Measurements from ENCODE around the gene CCR1.

CCR1 gene

DNA sequence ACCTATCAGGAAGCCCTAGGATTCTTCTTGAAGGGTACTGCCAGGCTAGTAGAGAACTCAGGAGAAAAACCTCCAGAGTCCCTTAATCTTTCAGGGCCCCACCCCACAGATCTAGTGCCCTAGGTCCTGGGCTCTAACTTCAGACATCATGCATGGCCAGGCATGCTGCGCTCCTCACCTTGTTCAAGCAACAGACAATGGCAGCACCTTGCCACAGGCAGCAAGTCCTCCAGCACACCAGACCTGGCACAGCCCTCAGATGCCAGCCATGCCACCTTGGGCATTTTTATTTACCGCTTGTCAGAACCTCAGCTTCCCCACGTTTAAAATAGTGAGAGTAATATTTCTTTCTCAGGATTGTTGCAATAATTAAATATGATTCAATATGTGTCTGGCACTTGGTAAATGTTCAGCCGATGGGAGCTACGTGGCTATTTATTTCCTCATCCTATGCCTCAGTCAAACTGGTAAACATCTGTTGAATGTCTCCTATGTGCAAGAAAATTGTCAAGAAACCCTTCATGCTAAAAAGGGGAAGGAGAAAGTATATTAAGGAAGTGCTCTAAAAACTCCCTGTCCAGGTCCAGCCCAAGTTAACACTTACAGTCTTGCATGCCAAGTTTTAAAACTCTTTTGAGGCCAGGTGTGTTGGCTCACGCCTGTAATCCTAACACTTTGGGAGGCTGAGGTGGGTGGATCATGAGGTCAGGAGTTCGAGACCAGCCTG, 14.5 kb upstream of the CCR1 start:
- TF ChIP-seq GATA2 (IDR thresholded peaks at IDR 0.05; ENCODE audit: low read depth, low read length) = no peak
- no peak for TF ChIP-seq GATA3 (IDR thresholded peaks at IDR 0.05; ENCODE audit: low read depth, low read length)

DNA sequence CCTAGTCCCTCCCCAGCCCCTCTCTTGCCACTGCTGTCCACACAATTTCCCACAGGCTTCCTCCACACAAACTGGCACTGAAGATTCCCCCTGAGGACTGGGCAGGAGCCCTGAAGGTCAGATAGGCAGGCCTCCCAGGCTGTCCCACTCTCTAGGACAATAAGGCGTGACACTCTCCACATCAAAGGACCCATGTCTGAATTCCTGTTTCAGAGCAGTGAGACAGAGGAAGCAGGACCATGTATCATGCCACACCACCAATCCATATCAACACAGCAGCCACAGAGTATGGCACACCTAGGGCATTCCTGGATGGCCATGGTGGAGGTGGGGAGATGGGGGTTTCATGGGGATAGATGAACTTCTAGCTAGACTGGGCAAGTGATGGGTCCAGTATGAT, 13.8 kb upstream of the CCR1 start:
- no peak for TF ChIP-seq GATA3 (IDR thresholded peaks at IDR 0.05; ENCODE audit: low read depth, low read length)

DNA sequence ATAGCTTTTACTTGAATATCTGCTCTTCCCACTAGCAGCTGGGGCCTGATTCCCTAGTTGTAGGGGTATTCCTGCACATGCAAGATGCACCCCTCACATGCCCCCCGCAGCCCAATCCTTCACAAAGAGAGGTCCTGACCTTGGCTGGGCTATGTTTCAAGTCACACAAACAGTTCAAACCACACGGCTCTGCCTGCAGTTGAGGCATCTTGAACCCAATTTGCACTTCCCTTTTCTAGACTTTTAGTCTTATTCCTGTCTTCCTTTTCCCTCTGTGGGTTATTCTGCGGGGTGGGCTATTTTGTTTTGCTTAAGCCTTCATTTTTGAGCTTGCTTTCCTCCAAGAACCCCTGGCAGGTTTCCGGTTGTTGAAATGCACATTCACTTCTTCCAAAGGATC, 13.3 kb upstream of the CCR1 start:
- no peak for TF ChIP-seq GATA2 (IDR thresholded peaks at IDR 0.05; ENCODE audit: low read depth, low read length)
- TF ChIP-seq GATA3 (IDR thresholded peaks at IDR 0.05; ENCODE audit: low read depth, low read length) = no peak

DNA sequence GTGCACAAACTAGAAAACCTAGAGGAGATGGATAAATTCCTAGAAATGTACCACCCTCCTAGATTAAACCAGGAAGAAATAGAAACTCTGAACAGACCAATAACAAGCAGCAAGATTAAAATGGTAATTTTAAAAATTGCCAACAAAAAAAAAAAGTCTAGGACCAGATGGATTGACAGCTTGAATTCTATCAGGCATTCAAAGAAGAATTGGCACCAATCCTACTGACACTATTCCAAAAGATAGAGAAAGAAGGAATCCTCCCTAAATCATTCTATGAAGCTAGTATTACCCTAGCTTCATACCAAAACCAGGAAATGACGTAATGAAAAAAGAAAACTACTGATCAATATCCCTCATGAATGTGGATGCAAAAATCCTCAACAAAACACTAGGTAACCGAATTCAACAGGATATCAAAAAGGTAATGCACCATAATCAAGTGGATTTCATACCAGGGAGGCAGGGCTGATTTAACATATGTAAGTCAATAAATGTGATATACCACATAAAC, 10.1 kb upstream of the CCR1 start:
- no peak for TF ChIP-seq GATA2 (IDR thresholded peaks at IDR 0.05; ENCODE audit: low read depth, low read length)
- no peak for TF ChIP-seq GATA3 (IDR thresholded peaks at IDR 0.05; ENCODE audit: low read depth, low read length)

DNA sequence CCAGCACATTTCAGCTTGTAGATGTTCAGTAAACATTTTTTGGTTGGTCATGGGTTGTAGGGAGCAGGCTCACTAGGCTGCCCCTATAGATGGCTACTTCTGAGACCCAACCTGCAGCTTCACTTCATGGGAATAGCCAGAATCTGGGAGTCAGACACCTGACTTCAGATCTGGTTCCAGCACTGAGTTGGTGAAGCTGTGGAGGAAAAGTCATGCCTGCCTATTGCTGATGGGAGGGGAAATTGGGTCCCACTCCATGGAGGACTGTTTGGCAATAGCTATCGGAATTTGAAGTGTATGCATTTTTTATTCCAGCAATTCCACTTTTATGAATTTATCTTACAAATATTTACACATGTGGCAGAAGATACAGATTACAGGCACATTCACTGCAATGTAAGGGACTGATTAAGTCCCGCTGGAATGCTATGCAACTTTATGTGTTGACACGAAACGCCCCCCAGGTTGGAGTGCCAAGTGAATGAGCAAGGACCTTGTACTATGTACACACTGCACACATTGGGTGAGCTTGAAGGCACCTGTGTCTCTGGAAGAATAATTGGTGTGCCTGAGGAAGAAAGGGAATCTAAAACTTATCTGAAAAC, 7.8 kb upstream of the CCR1 start:
- TF ChIP-seq GATA2 (IDR thresholded peaks at IDR 0.05; ENCODE audit: low read depth, low read length) = no peak
- TF ChIP-seq GATA3 (IDR thresholded peaks at IDR 0.05; ENCODE audit: low read depth, low read length) = no peak

DNA sequence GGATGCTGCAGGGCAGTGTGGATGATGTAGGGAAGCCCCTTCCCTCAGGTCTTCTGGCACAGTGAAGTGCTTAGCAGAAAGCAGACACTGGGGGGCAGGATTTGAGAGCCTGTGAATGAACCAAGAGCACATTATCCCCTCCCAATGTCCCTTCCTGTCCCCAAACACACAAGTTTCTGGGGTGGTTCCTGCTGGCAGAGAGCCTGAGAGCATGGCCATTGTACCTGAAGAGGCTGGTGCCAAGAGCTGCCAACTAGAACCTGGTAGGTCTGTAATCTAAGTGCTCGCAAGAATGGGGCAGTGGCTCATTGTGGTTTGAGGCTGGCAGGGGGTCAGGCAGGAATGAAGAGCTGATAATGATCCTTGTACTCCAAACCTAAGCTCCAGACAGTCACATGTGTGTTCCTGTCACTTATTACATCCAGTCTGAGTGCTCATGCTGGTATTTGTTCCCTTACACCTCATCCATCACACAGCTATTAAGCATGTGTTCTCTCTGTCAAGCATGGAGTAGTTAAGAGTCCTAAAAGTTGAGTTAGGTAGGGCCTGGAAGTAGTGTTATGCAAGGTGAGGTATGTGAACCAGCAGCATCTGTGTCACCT, 6.7 kb upstream of the CCR1 start:
- TF ChIP-seq GATA3 (IDR thresholded peaks at IDR 0.05; ENCODE audit: low read depth, low read length) = no peak
- TF ChIP-seq GATA2 (IDR thresholded peaks at IDR 0.05; ENCODE audit: low read depth, low read length) = no peak

DNA sequence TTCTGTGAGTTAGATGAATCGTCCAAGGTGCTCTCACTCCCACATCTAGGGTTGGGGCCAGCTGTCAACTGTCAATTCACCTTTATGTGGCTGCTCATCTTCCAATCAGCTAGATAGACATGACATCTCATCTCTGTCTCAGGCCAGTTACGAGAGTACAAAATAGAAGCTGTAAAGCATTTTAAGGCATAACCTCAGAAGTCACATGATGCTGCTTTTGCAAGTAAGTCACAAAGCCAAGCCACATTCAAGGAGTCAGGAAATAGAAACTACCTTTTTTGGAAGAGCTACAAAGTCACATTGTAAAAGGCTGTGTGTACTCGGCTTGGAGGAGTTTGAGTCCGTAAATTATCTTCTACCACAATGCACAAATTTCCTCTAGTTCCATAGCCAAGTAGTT, 5.1 kb upstream of the CCR1 start:
- TF ChIP-seq GATA3 (IDR thresholded peaks at IDR 0.05; ENCODE audit: low read depth, low read length) = no peak
- no peak for TF ChIP-seq GATA2 (IDR thresholded peaks at IDR 0.05; ENCODE audit: low read depth, low read length)

DNA sequence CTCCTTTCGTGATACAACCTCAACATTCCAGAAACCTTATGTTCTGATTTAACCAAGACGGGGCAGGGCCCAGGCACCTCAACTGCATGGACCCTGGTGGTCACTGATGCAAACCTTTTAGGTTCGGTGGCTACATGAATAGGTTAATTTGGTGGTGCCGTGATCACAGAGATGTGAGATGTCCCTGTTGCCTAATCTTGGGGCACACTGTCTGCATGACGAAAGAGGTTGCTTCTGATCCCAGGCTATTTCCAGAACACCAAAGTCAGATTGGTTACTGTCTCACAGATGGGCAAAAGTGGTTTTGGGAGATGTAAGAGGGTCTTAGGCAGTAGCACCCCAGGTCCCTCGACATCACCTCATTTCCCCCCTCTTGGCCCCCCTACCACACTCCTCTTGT, 4.0 kb upstream of the CCR1 start:
- no peak for TF ChIP-seq GATA2 (IDR thresholded peaks at IDR 0.05; ENCODE audit: low read depth, low read length)
- no peak for TF ChIP-seq GATA3 (IDR thresholded peaks at IDR 0.05; ENCODE audit: low read depth, low read length)

DNA sequence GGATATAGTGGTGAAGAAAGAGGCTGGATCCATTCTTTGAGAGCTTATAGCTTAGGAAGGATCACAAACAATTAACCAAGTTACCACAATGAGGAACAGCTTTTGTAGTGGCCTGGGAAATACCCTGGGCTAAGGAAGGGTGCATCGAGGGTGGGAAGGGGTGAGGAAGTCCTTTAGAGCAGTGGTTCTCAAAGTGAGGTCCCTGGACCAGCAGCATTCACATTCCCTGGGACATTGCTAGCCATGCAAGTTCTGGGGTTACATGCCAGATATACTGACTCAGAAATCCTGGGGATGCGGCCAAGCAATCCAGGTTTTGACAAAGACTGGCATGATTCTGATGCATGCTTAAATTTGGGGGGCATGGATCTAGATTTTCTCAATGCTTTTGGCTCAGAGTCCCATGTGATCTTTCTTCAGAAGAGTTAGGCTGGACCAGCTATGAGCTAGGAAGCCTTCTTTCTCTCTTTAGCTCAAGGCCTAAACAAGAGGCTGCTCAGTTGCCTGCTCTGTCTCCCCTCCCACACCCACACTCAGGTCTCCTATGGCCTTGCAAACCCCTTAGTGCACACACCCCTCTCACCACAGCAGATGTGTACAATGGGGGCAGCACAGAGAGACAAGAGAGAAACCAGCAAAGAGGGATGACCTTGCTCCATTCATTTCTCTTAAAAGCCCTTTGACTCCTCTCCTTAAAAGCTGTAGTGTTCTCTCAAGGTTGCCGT, 1.8 kb upstream of the CCR1 start:
- TF ChIP-seq GATA2 (IDR thresholded peaks at IDR 0.05; ENCODE audit: low read depth, low read length) = no peak
- no peak for TF ChIP-seq GATA3 (IDR thresholded peaks at IDR 0.05; ENCODE audit: low read depth, low read length)

DNA sequence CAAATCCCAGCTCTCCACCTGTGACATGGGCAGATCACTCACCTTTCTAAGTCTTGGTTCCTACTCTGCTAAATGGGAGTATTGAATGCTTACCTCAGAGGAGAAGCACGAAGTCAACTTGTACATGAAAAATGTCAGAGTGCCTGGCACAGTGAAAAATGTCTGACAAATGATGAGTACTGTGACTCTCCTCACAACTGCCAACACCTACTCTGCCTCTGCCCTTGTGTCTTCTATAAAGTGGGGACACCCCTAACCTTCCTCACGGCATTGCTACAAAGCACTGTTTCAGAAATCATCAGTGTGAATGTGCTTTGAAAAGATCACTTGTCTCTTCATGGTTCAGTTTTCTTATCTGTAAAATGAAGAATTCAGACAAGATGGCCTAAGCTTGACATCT, 940 bp upstream of the CCR1 start:
- no peak for TF ChIP-seq GATA2 (IDR thresholded peaks at IDR 0.05; ENCODE audit: low read depth, low read length)
- no peak for TF ChIP-seq GATA3 (IDR thresholded peaks at IDR 0.05; ENCODE audit: low read depth, low read length)

DNA sequence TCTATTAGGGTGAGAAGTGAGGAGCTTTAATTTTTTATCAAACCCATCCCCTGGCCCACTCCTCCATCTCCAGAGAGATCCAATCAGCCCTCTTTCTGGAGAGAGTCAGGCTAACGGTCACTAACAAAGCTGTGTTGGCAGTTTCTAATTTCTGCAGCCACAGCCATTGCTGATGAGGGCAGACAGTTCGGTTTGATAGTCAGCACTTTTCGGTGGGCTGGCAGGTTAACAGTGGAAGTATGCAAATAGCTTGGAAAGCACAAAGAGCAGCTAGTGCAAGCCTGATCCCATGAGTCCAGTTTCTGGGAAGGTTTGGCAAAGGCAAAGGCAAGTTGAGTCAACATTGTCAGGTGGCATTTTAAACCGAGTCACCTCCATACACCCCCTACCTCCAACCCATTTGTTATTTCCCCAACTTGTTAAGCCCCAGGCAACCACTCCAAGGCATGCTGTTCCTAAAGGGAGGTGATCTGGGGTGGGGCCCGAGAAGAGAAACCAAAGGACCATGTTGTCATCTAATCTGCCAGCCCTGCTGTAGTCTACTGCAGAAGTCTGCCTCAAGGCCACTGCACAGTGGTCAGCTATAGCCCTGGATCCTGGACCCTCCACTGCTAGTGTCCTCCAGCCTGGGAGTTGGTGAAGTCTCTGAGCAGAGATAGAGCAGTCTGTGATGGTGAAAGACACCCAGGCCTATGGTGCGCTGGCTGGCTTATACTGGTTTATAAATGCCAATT, 1.7 kb downstream of the CCR1 start:
- TF ChIP-seq GATA2 (IDR thresholded peaks at IDR 0.05; ENCODE audit: low read depth, low read length) (no peak), GATA3 (IDR thresholded peaks at IDR 0.05; ENCODE audit: low read depth, low read length) (no peak)

DNA sequence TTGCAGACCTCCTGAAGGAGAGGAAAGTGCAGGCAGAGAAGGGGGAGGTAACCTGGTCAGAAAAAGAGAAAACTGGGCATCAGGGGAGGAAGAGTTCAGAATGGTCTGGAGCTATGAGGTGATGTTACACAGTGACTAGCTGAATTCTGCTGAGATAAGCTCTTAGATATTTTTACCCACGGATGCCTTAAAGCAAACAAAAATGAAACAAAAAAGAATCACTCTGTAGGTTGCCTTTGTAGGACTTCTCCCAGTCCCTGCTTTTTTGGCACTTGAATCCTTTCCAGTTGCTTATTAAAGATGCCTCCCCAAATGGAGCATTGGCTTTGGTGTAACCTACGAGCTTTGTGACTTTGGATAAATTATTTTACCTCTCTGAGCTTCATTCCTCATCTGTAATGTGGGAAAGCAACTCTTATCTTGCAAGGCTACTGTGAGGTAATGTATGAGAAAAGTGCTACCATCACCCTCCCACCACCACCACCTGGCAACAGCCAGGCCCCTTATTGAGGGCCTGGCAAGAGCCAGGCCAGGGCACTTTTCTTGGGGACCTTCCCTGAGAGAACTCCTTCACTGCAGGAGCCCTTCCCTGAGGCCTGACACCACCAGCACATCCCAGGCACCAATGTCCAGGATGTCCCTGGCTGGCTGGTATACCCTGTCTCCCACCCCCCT, 2.7 kb downstream of the CCR1 start:
- TF ChIP-seq GATA2 (IDR thresholded peaks at IDR 0.05; ENCODE audit: low read depth, low read length) (no peak), GATA3 (IDR thresholded peaks at IDR 0.05; ENCODE audit: low read depth, low read length) (no peak)

DNA sequence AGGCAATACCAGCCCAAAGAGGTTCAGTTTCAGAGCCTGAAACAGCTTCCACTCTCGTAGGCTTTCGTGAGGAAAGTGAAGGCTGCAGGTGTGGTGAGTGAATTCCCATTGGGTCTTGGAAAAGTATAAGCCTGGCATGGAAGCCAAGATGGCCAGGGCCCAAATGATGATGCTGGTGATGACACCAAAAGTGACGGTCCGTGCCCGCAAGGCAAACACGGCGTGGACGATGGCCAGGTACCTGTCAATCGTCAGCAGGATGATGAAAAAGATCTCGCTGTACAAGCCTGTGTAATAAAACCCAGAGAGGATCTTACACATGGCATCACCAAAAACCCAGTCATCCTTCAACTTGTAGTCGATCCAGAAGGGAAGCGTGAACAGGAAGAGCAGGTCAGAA, 4.4 kb downstream of the CCR1 start:
- no peak for TF ChIP-seq GATA2 (IDR thresholded peaks at IDR 0.05; ENCODE audit: low read depth, low read length)
- TF ChIP-seq GATA3 (IDR thresholded peaks at IDR 0.05; ENCODE audit: low read depth, low read length) = no peak
